ENCODE results near the gene DYNC2H1.

DNA sequence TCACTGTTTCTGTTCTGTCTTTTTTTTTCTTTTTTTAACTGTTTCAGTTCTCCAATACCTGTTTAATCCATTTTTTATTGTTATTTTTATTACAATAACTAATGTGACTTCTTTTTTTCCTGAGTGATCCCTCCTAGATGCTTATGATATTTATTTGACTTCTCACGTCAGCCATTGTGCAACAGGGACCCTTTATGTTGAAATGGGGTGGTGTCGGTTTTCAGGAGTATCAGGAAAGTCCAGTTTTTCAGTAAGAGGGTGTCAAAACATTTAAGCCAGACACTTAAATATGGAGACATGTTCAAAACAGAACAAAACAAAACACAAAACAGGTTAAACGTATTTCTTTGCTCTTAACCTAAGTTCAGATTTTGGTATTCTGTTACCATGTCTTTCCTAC, 418.8 kb downstream of the DYNC2H1 start:
- TF ChIP-seq, protein P1, sequence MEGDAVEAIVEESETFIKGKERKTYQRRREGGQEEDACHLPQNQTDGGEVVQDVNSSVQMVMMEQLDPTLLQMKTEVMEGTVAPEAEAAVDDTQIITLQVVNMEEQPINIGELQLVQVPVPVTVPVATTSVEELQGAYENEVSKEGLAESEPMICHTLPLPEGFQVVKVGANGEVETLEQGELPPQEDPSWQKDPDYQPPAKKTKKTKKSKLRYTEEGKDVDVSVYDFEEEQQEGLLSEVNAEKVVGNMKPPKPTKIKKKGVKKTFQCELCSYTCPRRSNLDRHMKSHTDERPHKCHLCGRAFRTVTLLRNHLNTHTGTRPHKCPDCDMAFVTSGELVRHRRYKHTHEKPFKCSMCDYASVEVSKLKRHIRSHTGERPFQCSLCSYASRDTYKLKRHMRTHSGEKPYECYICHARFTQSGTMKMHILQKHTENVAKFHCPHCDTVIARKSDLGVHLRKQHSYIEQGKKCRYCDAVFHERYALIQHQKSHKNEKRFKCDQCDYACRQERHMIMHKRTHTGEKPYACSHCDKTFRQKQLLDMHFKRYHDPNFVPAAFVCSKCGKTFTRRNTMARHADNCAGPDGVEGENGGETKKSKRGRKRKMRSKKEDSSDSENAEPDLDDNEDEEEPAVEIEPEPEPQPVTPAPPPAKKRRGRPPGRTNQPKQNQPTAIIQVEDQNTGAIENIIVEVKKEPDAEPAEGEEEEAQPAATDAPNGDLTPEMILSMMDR (IDR thresholded peaks at IDR 0.05): no peak
- TF ChIP-seq POLR2A (IDR thresholded peaks at IDR 0.05): no peak
